Activated naive CD4-positive, alpha-beta T cell treated with anti-CD3 and anti-CD28 coated beads, Interleukin-2, amount 50 U/mL, for 16 hours (primary cell): ENCODE measurements around the gene CERK.
"Not testable (repeated sequence)": the region's sequence is repeated elsewhere in the genome, so short reads cannot be mapped to it uniquely, and the experiment has no call there.

ENCODE experiments used
- DNase-seq: peaks from one replicate; pipeline ENCODE4 v3.0.0-alpha.2; 2020

CERK gene, protein sequence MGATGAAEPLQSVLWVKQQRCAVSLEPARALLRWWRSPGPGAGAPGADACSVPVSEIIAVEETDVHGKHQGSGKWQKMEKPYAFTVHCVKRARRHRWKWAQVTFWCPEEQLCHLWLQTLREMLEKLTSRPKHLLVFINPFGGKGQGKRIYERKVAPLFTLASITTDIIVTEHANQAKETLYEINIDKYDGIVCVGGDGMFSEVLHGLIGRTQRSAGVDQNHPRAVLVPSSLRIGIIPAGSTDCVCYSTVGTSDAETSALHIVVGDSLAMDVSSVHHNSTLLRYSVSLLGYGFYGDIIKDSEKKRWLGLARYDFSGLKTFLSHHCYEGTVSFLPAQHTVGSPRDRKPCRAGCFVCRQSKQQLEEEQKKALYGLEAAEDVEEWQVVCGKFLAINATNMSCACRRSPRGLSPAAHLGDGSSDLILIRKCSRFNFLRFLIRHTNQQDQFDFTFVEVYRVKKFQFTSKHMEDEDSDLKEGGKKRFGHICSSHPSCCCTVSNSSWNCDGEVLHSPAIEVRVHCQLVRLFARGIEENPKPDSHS

DNA sequence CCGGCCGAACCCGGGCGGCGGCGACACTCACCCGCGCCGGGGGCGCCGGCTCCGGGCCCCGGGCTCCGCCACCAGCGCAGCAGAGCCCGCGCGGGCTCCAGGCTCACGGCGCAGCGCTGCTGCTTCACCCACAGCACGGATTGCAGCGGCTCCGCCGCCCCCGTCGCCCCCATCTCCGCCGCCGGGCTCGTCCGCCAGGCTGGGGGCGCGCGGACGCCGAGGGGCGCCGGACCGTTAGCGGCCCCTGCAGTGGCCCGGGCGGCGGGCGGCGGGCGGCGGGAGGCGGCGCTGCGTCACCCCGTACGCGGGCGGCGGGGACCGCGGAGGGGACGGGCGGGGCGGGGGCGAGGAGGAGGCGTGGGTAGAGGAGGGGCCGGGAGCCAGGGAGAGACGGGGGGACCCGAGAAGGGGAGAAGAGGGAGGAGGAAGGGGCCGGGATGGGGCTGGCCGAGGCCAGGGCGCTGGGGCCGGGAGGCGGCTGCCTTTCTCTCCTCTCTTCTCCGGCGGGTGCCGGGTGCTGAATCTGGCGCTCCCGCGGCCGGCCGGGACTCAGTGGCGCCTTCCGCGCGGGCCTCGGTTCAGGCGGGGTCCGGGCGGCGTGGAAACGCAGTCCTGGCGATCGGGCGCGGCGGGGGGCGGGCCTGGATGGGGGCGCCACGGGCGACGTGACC, at the start of gene CERK:
Gene CERK, minus strand, starts transcription at position 277 of the 671 bp plus-strand sequence. Its CDS starts 104 bp downstream, at position 173.
- DNase-seq = peak; percentile 62

DNA sequence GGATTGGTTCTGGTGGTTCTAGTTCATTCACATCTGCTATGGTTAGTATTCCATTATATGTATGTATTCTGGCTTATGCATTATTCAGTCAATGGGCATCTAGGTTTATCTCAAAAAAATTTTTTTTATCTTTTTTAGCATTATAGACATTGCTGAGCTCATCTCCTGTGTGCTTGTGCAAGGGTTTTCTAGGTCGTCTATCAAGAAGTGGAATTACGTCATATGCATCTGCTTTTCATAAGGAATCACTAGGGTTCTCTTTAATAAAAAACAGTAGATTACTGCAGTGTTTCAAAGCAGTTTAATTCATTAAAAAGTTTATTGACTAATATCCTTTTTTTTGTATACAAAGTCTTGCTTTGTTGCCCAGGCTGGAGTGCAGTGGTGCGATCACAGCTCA, 45.7 kb upstream of the CERK start:
- no peak for DNase-seq

DNA sequence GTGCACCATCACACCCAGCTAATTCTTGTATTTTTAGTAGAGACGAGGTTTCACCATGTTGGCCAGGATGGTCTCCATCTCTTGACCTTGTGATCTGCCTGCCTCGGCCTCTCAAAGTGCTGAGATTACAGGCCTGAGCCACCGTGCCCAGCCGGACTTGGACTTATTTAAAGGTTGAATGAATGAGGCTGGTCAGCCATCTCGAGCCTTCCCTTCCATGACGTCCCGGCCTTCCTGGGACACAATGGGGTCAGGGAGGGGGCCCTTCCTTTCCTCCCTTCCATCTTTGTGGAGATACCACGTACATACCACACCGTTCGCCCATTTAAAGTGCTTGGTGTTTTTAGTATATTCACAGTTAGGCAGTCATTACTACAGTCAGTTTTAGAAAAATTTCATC, 44.1 kb upstream of the CERK start:
- DNase-seq = not testable (repeated sequence)

- no peak for DNase-seq
Measured at GRCh38 chr22:46781291-46781690, 43.2 kb upstream of the CERK start.

DNA sequence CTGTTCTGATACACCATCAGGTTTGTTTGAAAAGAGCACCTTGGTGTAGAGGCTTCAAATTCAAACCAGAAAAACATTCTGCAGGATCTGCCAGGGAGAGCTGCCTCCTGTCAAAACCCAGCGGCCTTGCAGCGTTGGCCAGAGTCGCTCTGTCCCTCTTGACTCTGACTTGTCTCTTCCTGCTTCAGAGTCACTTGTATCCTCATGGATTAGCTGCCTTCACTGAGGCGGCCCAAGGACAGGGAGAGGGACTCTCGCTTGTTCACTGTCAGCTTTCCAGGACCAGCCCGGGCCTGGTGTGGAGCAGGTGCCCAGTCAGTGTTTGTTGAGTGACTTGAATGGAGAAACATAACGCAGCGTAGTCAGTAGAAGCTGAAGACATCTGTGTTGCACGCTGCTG, 42.4 kb upstream of the CERK start:
- no peak for DNase-seq

GRCh38 chr22:46779651-46780050, 41.6 kb upstream of the CERK start:
- DNase-seq = no peak

GRCh38 chr22:46779023-46779422, 41.0 kb upstream of the CERK start:
- DNase-seq = no peak

- peak; percentile 64 for DNase-seq
Measured at GRCh38 chr22:46777609-46777970, 39.5 kb upstream of the CERK start.

DNA sequence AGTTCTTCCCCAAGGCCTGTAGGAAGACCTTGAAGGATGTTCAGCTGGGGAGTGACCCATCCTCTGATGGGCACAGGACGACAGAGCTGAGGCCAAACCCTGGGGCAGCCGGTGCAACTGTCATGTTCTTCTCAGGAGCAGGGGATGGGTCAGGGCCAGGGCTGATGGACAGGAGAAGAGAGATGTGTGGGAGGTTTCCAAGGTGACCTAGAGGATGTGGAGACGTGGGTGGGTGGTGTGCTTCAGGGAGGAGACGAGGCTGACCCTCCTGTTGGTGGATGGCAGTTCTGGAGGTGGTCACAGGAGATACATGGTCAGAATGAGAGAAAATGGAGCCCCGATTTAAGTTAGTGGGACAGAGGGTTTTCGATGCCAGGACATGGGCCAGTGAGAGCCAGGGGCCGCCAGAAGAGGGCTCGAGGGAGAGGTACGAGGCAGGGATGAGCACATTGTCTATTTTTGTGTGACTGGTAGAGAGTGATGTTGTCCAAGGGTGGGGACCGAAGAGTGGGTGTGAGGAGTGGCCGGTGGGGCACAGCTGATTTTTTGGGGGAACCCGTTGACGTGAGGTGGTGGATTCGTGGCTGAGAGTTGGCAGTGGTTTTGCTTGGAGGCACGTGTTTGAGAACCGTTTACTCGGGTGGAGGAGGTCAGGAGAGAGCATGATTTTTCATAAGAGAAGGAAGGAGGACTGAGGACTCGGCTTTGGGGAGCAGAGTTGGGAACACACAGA, 39.0 kb upstream of the CERK start:
- DNase-seq = no peak

- no peak for DNase-seq
Measured at GRCh38 chr22:46775850-46776826, 38.1 kb upstream of the CERK start.

GRCh38 chr22:46774980-46775849, 37.2 kb upstream of the CERK start:
- DNase-seq = no peak

GRCh38 chr22:46774253-46774979, 36.4 kb upstream of the CERK start:
- no peak for DNase-seq

- no peak for DNase-seq
Measured at GRCh38 chr22:46773076-46773475, 35.0 kb upstream of the CERK start.

DNA sequence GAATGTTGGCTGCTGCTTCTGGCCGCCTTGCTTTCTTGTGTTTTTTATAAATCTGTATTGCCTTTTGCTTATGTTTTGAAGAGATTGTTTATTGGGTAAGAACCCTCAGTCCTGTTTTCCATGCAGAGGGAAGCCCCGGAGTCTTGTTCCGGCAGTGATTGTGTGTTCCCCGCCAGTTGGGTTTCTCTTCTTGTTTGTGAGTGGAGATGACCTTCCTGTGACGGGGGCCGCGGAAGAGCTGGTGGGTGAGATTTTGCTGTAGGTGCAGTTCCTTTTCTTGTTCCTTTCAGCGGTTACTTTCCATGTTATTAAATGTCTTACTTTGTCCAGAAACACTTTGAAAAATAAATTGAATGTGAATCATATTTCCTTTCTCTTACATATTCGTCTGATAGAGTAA, 32.7 kb upstream of the CERK start:
- DNase-seq = no peak

DNA sequence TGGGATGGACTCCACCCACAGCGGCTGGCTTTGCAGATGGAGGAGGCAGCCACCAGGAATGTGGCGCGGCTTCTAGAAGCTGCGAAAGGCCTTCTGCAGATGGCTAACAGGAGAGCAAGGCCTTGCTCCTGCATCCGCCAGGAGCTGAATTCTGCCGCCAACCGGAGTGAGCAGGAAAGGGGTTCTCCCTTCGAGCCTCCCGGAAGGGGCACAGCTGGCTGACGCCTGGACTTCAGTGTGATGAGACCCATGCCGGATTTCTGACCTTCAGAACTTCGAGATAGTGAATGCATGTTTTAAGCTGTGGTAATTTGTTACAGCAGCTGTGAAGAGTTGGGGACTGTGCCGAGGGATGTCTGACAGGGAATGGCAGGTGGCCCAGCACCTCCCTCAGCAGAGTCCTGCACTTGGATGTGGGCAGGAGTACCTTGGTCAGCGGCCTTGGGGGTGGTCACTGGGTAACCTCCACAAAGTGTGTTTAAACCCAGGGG, 32.1 kb upstream of the CERK start:
- DNase-seq = no peak

GRCh38 chr22:46769706-46770105, 31.7 kb upstream of the CERK start:
- DNase-seq = no peak

- DNase-seq = no peak
Measured at GRCh38 chr22:46769191-46769675, 31.2 kb upstream of the CERK start.

GRCh38 chr22:46767249-46767985, 29.4 kb upstream of the CERK start:
- no peak for DNase-seq

GRCh38 chr22:46766611-46767010, 28.6 kb upstream of the CERK start:
- no peak for DNase-seq
